Measurements from ENCODE around the gene ZIC1. TPM values are rescaled to one million over a fixed set of nuclear protein-coding genes. Genes with fewer than 3 reads are reported as not detected.

Gene ZIC1
- total RNA-seq, 1 experiment from 2014 or later = not detected

DNA sequence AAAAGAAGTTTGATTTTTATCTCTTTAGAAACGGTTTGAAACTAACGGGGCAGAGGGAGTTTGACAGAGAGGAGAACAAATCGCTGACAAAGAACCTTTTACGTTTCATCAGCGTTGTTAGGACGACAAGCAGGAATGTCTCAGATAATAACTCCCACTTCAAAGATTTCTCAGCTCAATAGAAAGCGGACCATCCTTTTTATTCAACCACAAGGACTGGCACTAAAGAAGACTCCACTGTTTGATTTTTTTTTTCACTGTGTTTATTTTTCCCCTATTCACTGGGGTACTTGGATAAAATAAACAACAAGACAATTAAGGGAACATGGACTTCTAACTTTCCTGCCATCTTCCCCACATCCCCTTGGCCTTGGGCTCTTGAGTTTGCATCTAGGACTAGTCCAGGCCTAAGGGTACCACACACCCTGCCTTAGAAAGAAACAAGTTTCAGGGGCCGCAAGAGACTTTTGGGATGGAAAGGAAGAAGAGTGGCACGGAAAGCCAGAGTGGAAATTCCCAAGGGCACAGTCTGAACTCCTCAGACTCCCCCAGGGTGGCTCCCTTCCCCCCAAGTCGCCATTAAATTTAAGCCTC lies 21.8 kb upstream of the ZIC1 start:
- no TSS peak for BruUV-seq (replicated peaks)
- H3K27me3 ChIP-seq (ENCODE audit: low read length) = peaks cover 89% of the 10 kb centered on the region
- CTCF ChIA-PET = no interaction called here

GRCh38 chr3:147387885-147388699 lies 21.1 kb upstream of the ZIC1 start:
- Histone ChIP-seq H3K27ac (ENCODE audit: low read length) (no peak overlapping the region), H3K4me3 (ENCODE audit: low read length) (no peak overlapping the region), H3F3A (ENCODE audit: low read length, unreplicated experiment) (no peaks in the 10 kb centered on the region), H3K9ac (ENCODE audit: low read length) (no peak overlapping the region), H3K9me3 (ENCODE audit: low read length) (no peaks in the 10 kb centered on the region), H3K9me2 (replicated peaks; ENCODE audit: low read length) (no peaks in the 10 kb centered on the region), H3K4me2 (ENCODE audit: low read length) (no peak overlapping the region), H2AFZ (ENCODE audit: low read length) (no peak overlapping the region), H3K27me3 (ENCODE audit: low read length) (peaks cover 85% of the 10 kb centered on the region), H3K36me3 (ENCODE audit: low read depth, low read length) (no peaks in the 10 kb centered on the region), H3K4me1 (ENCODE audit: insufficient read depth, low read length) (no peaks in the 10 kb centered on the region), H3K79me2 (ENCODE audit: low read length) (no peaks in the 10 kb centered on the region), H4K20me1 (ENCODE audit: low read length) (no peaks in the 10 kb centered on the region)
- no peak for TF ChIP-seq CTCF (conservative IDR thresholded peaks at IDR 0.05; ENCODE audit: low read depth, low read length)
- no peak for TF ChIP-seq EZH2 (IDR thresholded peaks at IDR 0.05; ENCODE audit: low read length, unreplicated experiment)
- no peak for TF ChIP-seq EZH2phosphoT487 (IDR thresholded peaks at IDR 0.05; ENCODE audit: borderline replicate concordance, low read length)
- BruUV-seq (replicated peaks) = no TSS peak
- ChIA-PET POLR2A (ENCODE audit: unreplicated experiment) (no interaction called here), CTCF (no interaction called here)
- no peak for ATAC-seq
- no peak for DNase-seq
- intact Hi-C loops (cut with micrococcal nuclease) = no loop called here

More for the DNA sequence above, 21.8 kb upstream of the ZIC1 start:
- Histone ChIP-seq H3K9me2 (replicated peaks; ENCODE audit: low read length) (no peaks in the 10 kb centered on the region), H3F3A (ENCODE audit: low read length, unreplicated experiment) (no peaks in the 10 kb centered on the region), H3K36me3 (ENCODE audit: low read depth, low read length) (no peaks in the 10 kb centered on the region), H3K9ac (ENCODE audit: low read length) (no peak overlapping the region), H2AFZ (ENCODE audit: low read length) (no peak overlapping the region), H4K20me1 (ENCODE audit: low read length) (no peaks in the 10 kb centered on the region), H3K4me1 (ENCODE audit: insufficient read depth, low read length) (no peaks in the 10 kb centered on the region), H3K27ac (ENCODE audit: low read length) (no peak overlapping the region), H3K4me2 (ENCODE audit: low read length) (no peak overlapping the region), H3K4me3 (ENCODE audit: low read length) (no peak overlapping the region), H3K79me2 (ENCODE audit: low read length) (no peaks in the 10 kb centered on the region), H3K9me3 (ENCODE audit: low read length) (no peaks in the 10 kb centered on the region)
- ATAC-seq (no peak), DNase-seq (no peak)
- TF ChIP-seq EZH2 (IDR thresholded peaks at IDR 0.05; ENCODE audit: low read length, unreplicated experiment) (no peak), CTCF (conservative IDR thresholded peaks at IDR 0.05; ENCODE audit: low read depth, low read length) (no peak), EZH2phosphoT487 (IDR thresholded peaks at IDR 0.05; ENCODE audit: borderline replicate concordance, low read length) (no peak)
- POLR2A ChIA-PET (ENCODE audit: unreplicated experiment) = no interaction called here
- intact Hi-C loops (cut with micrococcal nuclease) = no loop called here
